ENCODE measurements around the gene CLECL1.
"Not testable (repeated sequence)": the region's sequence is repeated elsewhere in the genome, so short reads cannot be mapped to it uniquely, and the experiment has no call there.

The CLECL1 gene

DNA sequence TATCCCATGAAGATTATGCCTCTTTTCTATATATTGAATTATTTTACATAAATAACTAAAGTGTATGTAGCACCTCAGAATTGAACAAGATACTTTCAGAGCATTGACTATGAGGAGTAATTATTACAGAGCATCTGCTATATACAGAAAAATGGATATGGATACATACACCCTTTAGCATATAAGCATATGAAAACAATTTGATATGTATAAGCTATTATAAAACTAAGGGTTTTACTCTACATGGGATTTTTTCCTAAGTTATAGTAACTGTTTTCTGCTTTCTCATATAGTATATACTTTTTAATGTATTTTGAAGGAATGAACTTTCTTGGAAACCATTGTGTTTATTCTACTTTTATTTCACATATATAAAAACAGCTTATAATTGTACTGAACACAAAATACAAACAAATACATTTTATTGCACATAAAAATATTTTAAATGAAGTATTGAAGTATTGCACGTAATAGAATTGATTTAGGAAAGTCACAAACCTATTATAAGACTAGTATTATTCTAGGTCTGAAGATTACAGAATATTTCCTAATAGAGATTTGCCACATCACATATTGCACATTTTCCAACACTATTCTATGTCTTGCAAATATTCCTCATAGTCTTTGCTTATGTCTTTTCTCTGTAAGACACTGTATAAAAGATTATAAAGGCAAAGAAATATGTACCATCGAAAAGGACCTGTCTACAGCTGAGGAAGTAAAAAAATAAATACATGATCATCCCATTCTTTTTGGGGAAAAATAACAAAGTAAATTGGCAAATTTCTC is 19.4 kb upstream of the CLECL1 start:
- no peak for DNase-seq (ENCODE audit: low read depth in 2 of 3, low spot score in 2 of 3)

GRCh38 chr12:9751204-9752144 is 18.6 kb upstream of the CLECL1 start:
- no peak for DNase-seq (ENCODE audit: low read depth in 2 of 3, low spot score in 2 of 3)

GRCh38 chr12:9750276-9751203 is 17.6 kb upstream of the CLECL1 start:
- no peak for DNase-seq (ENCODE audit: low read depth in 2 of 3, low spot score in 2 of 3)

DNA sequence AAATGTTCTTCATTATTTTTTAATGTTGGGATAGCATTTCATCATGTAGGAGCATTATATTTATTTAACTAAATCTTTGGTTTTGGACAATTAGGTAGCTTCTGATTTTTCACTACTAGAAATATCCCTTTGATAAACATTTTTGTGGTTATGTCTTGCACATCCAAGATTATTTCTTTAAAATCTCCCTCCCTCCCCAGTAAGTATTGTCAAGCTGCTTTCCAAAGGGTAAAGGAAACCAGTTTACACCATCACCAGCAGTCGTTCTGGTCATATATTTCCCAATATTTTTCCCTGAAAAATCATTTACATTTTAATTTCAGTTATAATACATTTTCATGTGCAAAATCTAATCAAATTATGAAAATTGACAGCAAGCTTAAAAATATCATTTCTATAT is 16.7 kb upstream of the CLECL1 start:
- no peak for DNase-seq (ENCODE audit: low read depth in 2 of 3, low spot score in 2 of 3)

GRCh38 chr12:9745199-9745598 is 12.3 kb upstream of the CLECL1 start:
- no peak for DNase-seq (ENCODE audit: low read depth in 2 of 3, low spot score in 2 of 3)

DNA sequence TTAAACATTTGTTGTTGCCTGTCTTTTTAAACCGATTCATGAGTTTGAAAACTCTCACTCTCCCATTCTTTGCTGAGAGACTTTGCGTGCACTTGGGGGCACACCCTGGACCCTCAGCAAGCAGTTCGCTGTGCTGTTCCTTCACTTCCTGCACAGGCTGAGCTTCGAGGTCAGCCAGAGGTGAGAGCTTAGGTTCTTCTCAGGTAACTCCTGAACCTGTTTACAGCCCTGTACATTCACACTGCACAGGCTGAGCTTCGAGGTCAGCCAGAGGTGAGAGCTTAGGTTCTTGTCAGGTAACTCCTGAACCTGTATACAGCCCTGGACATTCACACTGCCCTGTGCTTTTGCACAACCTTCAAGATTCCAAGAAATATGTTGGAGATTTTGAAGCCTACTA is 9.8 kb upstream of the CLECL1 start:
- DNase-seq (ENCODE audit: low read depth in 2 of 3, low spot score in 2 of 3) = no peak

- no peak for DNase-seq (ENCODE audit: low read depth in 2 of 3, low spot score in 2 of 3)
Measured at GRCh38 chr12:9741726-9742125, 8.8 kb upstream of the CLECL1 start.

DNA sequence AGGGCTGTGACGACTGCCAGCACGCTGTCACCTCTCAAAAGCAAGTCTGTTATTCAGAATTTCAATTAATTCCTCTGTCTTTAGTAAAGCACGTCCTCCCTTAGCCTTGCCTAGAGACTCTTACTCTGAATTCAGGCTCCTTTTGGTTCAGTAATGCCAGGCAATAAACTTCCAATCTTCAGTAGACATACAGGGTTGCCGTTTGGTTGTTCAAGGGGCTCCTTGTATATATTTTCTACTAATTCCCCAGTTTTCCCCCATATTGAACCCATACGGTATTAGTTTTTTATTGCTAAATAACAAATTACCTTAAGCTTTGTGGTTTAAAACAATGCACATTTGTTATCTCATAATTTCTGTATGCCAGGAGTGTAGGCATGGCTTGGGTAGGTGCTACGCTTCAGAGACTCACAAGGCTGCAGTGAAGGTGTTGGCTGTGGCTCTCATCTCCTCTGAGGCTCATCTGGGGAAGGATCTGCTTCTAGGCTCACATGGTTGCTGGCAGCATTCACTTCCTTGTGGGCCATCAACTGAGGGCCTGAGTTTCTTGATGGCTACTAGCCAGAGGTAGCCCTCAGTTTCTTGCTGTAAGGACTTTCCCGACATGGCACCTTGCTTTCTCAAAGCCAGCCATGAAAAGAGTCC is 7.3 kb upstream of the CLECL1 start:
- DNase-seq (ENCODE audit: low read depth in 2 of 3, low spot score in 2 of 3) = no peak

GRCh38 chr12:9739404-9740105 is 6.7 kb upstream of the CLECL1 start:
- DNase-seq (ENCODE audit: low read depth in 2 of 3, low spot score in 2 of 3) = not testable (repeated sequence)

DNA sequence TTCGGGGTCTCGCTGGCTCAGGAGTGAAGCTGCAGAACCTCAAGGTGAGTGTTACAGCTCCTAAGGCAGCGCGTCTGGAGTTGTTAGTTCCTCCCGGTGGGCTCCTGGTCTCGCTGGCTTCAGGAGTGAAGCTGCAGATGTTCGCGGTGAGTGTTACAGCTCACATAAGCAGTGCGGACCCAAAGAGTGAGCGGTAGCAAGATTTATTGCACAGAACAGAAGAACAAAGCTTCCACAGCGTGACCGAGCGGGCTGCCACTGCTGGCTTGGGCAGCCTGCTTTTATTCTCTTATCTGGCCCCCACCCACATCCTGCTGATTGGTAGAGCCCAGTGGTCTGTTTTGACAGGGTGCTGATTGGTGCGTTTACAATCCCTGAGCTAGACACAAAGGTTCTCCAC is 6.0 kb upstream of the CLECL1 start:
- DNase-seq (ENCODE audit: low read depth in 2 of 3, low spot score in 2 of 3) = not testable (repeated sequence)

DNA sequence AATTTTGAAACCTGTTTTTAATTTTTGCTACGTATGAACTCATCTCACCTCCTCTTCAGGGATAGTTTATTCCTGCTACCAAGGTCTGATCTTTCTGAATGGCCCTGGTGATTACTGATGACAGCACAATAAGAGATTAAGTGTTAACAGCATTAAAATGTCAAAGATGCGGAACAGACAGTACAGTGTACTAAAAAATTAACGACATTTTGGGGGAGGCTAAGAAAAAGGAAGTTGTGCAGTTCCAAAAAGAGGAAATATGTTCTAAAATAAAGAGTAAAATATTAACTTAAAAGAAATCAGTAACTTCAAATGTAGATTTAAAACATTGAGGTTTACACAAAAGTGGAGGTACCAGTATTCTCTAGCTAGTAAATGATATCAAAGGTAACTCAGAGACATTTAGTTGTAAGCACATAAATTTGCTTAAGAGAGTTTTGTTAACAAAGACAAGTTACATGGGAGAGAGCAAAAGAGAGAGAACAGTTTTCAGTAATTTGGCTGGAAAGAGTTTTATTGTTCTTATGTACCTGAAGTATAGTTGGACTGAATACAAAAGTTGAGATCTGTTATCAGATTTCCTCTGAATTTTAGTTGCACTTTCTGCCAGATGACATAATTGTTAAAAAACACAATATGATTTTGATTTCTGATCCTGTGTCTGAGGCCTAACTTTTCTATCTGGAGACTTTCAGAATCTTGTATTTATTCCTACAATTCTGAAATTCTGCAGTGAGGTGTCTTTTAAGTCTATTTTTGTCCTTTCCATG is 4.2 kb upstream of the CLECL1 start:
- no peak for DNase-seq (ENCODE audit: low read depth in 2 of 3, low spot score in 2 of 3)

DNA sequence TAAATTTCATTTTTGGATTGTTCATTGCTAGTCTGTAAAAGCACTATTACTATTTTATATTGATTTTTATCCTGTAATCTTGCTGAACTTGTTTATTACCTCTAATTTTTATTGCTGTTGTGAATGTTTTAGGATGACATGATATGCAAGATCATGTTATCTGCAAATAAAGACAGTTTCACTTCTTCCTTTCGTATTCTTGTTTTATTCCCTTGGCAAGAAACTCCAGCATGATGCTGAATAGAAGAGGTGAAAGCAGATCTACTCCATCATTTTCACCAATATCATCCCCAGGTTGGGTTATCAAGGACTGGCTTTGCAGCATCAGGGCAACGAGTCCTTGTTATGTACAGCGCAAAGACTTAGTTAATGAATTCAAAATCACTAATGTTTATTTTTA is 2.7 kb upstream of the CLECL1 start:
- DNase-seq (ENCODE audit: low read depth in 2 of 3, low spot score in 2 of 3) = no peak

DNA sequence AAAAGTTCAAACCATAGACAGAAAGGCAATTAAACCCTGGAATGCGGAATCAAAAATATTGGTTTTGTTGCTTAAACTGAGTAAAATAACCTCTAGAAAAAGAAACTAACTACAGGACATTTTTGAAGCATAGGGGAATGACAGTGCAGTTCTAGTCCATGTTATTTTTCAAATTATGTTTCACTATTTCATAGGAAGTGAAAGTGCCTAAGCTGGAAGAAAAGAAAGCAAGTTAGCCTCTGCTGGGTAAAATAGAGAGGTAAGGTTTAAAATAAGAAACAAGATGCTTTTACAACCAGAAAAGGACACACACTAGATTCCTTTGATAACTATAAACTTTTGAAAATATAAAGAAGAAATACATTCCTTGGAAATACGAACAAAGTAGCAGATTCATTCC is 1.1 kb downstream of the CLECL1 start:
- no peak for DNase-seq (ENCODE audit: low read depth in 2 of 3, low spot score in 2 of 3)

GRCh38 chr12:9731393-9731792 is 1.5 kb downstream of the CLECL1 start:
- no peak for DNase-seq (ENCODE audit: low read depth in 2 of 3, low spot score in 2 of 3)

GRCh38 chr12:9730591-9730990 is 2.3 kb downstream of the CLECL1 start:
- no peak for DNase-seq (ENCODE audit: low read depth in 2 of 3, low spot score in 2 of 3)

DNA sequence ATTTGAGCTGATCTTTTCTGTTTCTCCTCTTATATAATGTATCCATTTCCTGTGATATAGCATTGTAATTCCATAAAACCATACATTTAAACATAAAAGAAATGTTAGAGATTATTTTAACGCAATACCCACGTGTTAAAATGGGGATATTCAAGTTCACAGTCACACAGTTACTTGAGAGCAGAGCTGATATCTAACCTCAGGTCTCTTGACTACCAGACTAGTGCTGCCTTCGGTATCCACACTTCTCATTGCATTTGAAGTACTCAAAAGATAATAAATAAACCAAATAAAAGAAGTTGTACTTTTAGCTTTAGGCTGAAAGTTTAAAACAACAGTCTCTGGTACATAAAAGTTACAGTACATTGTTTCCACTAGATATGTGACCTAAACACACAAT is 2.9 kb downstream of the CLECL1 start:
- no peak for DNase-seq (ENCODE audit: low read depth in 2 of 3, low spot score in 2 of 3)

GRCh38 chr12:9729082-9729481 is 3.8 kb downstream of the CLECL1 start:
- DNase-seq (ENCODE audit: low read depth in 2 of 3, low spot score in 2 of 3) = no peak

DNA sequence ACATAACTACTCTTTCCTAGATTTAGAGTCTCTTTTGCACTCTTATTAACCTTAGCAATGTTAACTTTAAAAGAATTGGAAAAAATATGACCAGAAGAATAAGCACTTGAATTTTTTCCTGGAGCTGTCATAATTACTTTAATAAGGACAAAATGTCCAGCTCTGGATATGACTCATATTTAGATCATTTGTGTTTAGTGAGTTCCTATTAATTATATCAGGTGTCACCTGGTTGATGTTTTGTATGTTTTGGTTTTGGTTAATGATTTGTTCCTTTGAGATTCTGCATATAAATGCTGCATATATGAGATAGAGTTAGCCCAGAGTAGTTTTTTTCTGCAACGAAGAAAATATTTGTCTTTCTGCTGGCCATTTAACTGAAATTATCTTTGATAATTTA is 5.1 kb downstream of the CLECL1 start:
- no peak for DNase-seq (ENCODE audit: low read depth in 2 of 3, low spot score in 2 of 3)

GRCh38 chr12:9725213-9725870 is 7.6 kb downstream of the CLECL1 start:
- DNase-seq (ENCODE audit: low read depth in 2 of 3, low spot score in 2 of 3) = no peak
